ENCODE data around the gene MGME1. TPM values are rescaled to one million over a fixed set of nuclear protein-coding genes. Genes with fewer than 3 reads are reported as not detected.

MGME1 gene
- total and polyA plus RNA-seq, 9 of the 15 experiments (the other 6 are each of a cell fraction or from before 2014, with no cell fraction given) = 13.4 to 45.1 (median 30.6) TPM

DNA sequence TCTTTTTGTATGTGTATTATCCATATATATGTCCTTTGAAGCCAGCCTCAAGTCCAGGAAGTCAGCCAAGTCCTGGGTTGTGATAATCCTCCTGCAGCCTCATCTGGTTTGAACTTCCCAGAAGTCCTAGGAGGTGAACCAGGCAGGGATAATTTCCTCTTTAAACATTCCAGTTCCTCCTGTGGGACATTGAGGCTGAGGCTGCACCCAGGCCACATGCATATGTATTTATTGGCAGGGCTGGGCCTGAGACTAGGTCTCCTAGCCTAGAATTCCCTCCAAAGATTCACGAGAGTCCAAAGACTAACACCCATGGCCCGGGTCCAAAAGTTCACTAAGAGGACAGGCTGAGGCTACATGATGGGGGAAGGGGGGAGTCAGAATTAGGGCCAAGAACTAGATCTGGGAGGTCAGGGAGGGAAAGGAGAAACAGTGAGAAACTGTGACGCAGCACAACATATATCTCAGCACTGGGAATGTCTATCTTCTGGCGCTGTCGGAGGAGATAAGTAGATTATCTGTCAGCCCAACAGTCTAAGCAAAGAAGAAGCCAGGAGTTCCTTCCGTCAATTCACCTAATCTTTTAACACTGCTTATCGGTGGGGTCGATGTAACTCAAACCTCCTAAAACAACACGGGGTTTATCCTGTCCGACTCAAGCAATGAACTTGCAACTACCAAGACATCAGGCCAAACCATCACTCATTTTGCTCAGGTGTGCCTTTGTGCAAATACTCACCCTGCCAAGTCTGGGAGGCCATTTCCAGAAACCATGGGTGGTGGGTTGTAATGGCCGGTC lies 43.5 kb upstream of the MGME1 start (continued):
- TF ChIP-seq, protein P1, sequence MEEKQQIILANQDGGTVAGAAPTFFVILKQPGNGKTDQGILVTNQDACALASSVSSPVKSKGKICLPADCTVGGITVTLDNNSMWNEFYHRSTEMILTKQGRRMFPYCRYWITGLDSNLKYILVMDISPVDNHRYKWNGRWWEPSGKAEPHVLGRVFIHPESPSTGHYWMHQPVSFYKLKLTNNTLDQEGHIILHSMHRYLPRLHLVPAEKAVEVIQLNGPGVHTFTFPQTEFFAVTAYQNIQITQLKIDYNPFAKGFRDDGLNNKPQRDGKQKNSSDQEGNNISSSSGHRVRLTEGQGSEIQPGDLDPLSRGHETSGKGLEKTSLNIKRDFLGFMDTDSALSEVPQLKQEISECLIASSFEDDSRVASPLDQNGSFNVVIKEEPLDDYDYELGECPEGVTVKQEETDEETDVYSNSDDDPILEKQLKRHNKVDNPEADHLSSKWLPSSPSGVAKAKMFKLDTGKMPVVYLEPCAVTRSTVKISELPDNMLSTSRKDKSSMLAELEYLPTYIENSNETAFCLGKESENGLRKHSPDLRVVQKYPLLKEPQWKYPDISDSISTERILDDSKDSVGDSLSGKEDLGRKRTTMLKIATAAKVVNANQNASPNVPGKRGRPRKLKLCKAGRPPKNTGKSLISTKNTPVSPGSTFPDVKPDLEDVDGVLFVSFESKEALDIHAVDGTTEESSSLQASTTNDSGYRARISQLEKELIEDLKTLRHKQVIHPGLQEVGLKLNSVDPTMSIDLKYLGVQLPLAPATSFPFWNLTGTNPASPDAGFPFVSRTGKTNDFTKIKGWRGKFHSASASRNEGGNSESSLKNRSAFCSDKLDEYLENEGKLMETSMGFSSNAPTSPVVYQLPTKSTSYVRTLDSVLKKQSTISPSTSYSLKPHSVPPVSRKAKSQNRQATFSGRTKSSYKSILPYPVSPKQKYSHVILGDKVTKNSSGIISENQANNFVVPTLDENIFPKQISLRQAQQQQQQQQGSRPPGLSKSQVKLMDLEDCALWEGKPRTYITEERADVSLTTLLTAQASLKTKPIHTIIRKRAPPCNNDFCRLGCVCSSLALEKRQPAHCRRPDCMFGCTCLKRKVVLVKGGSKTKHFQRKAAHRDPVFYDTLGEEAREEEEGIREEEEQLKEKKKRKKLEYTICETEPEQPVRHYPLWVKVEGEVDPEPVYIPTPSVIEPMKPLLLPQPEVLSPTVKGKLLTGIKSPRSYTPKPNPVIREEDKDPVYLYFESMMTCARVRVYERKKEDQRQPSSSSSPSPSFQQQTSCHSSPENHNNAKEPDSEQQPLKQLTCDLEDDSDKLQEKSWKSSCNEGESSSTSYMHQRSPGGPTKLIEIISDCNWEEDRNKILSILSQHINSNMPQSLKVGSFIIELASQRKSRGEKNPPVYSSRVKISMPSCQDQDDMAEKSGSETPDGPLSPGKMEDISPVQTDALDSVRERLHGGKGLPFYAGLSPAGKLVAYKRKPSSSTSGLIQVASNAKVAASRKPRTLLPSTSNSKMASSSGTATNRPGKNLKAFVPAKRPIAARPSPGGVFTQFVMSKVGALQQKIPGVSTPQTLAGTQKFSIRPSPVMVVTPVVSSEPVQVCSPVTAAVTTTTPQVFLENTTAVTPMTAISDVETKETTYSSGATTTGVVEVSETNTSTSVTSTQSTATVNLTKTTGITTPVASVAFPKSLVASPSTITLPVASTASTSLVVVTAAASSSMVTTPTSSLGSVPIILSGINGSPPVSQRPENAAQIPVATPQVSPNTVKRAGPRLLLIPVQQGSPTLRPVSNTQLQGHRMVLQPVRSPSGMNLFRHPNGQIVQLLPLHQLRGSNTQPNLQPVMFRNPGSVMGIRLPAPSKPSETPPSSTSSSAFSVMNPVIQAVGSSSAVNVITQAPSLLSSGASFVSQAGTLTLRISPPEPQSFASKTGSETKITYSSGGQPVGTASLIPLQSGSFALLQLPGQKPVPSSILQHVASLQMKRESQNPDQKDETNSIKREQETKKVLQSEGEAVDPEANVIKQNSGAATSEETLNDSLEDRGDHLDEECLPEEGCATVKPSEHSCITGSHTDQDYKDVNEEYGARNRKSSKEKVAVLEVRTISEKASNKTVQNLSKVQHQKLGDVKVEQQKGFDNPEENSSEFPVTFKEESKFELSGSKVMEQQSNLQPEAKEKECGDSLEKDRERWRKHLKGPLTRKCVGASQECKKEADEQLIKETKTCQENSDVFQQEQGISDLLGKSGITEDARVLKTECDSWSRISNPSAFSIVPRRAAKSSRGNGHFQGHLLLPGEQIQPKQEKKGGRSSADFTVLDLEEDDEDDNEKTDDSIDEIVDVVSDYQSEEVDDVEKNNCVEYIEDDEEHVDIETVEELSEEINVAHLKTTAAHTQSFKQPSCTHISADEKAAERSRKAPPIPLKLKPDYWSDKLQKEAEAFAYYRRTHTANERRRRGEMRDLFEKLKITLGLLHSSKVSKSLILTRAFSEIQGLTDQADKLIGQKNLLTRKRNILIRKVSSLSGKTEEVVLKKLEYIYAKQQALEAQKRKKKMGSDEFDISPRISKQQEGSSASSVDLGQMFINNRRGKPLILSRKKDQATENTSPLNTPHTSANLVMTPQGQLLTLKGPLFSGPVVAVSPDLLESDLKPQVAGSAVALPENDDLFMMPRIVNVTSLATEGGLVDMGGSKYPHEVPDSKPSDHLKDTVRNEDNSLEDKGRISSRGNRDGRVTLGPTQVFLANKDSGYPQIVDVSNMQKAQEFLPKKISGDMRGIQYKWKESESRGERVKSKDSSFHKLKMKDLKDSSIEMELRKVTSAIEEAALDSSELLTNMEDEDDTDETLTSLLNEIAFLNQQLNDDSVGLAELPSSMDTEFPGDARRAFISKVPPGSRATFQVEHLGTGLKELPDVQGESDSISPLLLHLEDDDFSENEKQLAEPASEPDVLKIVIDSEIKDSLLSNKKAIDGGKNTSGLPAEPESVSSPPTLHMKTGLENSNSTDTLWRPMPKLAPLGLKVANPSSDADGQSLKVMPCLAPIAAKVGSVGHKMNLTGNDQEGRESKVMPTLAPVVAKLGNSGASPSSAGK (IDR thresholded peaks at IDR 0.05) = no peak; the same call in 1 of the 2 replicates
- no peak for TF ChIP-seq RERE (CRISPR knock-in tag; IDR thresholded peaks at IDR 0.05; ENCODE audit: borderline replicate concordance)
- no peak for TF ChIP-seq FIP1L1 (IDR thresholded peaks at IDR 0.05; ENCODE audit: low read depth, low read length, poor library complexity, severe bottlenecking)
